Activated T-helper 1 cell treated with Interleukin-2 at 50 U/mL for 16 hours (primary cell): Measurements from ENCODE around the gene MRGPRX1.
"Not testable (repeated sequence)": the region's sequence is repeated elsewhere in the genome, so short reads cannot be mapped to it uniquely, and the experiment has no call there.

Experiments used
- DNase-seq: peaks from one replicate; pipeline ENCODE4 v3.0.0-alpha.2; 2020; ENCODE audit warnings: low read depth

MRGPRX1 gene

DNA sequence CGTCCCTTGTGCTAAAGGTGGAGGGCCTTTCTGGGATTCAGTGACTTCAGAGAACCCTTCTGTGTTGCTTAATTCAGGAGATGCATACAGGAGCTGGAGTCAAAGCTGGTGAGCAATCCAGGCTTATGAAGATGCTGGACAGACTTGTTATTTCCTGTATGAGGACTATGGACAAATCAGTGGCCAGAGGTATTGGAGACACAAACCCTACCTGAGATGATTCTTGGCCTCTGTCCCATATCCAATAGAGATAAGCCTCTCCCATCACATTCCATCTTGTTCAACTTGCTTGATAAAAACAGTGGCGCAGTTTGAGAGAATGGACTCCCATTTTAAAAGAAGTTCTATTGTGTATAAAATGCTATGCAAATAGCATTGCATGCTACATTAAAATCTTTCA, at the start of gene MRGPRX1:
MRGPRX1 (minus strand) TSS at position 101 of the 400 bp plus-strand sequence. CDS start 4,630 bp downstream, outside the sequence.
- no peak for DNase-seq

DNA sequence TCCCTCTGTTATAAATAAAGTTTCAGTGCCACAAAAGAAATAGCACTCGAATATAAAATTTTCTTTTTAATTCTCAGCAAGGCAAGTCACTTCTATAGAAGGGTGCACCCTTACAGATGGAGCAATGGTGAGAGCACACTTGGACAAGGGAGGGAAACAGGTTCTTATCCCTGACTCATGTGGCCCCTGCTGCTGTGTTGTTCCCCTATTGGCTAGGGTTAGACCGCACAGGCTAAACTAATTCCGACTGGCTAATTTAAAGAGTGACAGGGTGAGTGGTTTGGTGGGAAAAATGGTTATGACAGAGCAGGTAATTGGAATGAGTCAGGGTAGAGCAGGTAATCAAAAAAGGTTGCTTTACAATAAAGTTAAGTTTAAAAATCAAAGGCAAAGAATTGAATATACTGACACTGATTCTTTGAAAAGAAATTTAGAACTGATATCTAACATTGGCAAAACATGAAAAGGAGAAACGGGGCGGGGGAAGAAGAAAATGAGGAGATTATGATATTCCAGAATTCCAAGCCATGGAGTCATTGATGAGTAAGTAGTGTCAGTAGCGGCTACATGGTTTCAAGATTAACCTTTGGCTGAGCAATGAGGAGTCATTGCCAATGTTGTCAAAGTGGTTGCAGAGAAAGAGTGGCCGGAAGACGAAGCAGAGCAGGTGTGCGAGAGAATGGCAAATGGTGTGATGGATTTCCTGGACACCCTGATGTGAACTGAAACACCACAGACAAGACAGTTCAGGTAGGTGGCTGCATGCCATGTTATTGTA, 48.4 kb upstream of the MRGPRX1 start:
- DNase-seq: no peak

DNA sequence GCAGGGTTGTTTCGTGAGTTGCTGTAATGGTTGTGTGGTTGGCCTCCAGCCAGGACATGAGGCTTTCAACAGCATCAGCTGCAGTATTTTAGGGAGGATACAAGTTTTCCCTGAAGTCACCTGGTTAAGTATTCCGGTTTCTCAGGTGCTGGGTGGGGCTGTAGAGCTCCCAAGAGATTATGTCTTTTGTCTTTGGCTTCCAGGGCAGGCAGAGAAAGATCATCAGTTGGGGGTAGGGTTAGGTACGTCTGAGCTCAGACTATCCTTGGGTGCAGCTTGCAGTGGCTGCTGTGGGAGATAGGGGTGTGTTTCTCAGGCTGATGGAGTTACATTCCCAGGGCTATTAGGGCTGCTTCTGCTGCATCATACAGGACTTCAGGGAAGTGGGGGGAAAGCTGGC, 47.5 kb upstream of the MRGPRX1 start:
- no peak for DNase-seq

DNA sequence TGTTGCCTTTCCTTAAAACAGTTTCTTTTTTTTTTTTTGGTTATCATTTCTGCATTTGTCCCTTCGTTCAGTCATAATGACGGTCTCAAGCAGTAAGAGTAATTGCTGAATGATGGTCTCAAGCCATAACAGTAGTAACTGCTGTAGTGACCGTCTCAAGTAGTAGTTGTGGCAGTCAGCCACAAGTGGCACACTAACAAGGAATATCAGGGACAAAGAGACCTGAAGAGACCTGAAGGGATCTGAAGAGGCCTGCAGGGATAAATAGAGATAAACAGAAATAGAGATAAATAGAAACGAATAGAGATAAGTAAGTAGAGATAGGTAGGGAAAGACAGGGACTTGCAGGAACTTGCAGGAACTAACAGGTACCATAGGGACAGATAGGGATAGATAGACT, 42.7 kb upstream of the MRGPRX1 start:
- DNase-seq: no peak

DNA sequence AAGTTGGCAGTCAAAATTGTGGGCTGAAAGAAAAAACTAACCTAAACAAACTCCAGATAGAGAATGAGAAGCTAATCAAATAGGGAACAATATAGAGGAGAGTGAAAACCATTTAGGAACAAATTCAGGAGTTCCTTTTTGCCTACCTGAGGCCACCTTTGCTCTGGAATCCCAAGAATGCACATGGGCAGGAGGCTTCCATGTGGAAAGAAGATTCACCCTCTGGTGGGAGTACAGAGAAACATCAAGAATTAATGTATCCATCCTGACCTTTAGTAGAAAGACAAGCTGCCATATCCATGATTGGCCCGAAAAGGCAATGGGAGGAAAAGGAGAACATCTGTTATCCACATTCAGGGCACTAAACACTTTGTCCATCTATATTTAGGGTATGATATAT, 35.0 kb upstream of the MRGPRX1 start:
- no peak for DNase-seq

DNA sequence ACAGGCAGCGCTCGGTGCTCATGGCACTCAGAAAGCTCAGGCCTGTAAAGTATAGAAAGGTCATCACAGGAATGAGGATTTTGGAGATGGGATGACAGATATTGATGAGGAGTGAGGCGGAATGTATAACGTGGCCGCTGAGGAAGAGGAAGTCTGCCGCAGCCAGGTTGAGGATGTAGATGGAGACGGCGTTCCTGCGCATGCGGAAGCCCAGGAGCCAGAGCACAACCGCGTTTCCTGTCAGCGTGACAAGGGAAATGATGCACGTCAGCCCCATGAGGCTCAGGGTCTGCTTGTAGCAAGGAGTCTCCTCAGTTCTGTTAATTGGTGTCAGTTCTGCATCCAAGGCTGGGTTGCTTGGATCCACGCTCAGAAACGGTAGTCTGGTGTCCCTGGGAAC, 33.1 kb upstream of the MRGPRX1 start:
- DNase-seq: no peak

DNA sequence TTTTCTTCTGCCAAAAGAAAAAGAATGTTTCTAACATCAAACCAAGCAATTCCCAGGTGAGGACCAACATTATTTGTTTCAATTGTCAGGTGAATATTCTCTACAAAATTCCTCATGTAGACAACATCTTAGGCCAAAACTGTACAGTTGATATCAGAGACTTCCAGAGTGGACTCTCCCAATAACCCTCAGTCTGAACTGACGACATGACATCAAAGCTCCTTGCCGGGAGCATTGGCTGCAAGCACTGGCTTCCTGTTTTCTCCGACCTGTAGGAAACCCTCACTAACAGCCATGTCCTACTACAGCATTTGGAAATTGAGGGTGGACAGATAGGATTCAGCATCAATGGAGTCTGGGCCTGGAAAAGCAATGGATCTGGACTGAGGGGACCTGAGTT, 30.5 kb upstream of the MRGPRX1 start:
- no peak for DNase-seq

DNA sequence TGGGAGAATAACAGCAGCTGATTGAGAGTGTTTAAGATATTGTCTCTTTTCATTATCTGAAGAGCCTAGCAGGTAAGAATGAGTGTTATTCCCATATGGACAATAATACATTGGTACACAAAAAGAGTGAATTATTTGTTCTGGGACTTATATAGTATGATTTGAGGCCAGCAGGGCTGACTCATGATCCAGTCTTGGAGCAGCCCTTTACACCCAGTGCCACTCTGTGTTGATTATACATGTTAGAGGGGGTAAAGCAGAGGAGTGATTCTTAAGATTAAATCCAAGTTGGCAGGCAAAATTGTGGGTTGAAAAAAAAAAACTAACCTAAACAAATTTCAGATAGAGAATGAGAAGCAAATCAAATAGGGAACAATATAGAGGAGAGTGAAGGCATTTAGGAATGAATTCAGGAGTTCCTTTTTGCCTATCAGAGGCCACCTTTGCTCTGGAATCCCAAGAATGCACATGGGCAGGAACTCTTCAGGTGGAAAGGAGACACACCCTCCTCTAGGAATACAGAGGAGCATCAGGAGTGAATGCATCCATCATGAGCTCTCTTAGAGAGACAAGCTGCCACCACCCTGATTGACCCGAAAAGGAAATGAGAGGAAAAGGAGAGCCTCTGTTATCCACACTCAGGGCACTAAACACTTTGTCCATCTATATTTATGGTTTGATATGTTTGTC, 19.2 kb upstream of the MRGPRX1 start:
- no peak for DNase-seq

DNA sequence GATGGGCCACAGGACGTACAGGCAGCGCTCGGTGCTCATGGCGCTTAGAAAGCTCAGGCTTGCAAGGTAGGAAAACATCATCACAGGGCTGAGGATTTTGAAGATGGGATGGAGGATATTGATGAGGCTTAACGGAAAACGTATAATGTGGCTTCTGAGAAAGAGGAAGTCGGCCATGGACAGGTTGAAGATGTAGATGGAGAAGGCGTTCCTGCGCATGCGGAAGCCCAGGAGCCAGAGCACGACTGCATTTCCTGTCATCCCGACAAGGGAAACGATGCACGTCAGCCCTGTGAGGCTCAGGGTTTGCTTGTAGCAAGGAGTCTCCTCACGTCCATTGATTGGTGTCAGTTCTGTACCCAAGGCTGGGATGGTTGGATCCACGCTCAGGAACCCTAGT, 17.4 kb upstream of the MRGPRX1 start:
- DNase-seq: no peak

DNA sequence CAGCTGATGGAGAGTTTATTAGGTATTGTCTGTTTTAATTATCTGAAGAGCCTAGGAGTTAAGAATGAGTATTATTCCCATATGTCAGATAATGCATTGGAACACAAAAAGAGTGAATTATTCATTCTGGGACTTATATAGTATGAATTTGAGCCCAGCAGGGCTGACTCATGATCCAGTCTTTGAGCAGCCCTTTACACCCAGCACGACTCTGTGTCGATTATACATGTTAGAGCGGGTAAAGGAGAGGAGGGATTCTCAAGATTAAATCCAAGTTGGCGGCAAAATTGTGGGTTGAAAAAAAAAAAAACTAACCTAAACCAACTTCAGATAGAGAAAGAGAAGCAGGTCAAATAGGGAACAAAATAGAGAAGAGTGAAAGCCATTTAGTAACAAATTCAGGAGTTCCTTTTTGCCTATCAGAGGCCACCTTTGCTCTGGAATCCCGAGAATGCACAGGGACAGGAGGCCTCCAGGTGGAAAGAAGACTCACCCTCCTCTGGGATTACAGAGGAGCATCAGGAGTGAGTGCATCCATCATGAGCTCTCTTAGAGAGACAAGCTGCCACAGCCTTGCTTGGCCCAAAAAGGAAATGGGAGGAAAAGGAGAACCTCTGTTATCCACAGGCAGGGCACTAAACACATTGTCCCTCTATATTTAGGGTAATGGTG, 3.1 kb downstream of the MRGPRX1 start:
- DNase-seq: no peak

DNA sequence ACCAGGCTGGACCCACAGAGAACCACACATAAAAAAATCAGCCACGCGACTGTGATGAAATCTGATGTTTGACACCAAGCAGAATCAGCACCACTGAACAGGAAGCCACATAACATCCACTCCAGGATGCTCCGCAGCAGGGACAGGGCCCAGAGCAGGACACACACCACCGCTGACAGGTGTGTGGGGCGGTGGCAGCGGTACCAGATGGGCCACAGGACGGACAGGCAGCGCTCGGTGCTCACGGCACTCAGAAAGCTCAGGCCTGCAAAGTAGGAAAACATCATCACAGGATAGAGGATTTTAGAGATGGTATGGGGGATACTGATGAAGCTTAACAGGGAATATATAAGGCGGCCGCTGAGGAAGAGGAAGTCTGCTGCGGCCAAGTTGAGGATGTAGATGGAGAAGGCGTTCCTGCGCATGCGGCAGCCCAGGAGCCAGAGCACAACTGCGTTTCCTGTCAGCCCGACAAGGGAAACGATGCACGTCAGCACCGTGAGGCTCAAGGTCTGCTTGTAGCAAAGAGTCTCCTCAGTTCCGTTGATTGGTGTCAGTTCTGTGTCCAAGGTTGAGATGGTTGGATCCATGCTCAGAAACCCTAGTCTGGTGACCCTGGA, 4.9 kb downstream of the MRGPRX1 start:
- DNase-seq: no peak

DNA sequence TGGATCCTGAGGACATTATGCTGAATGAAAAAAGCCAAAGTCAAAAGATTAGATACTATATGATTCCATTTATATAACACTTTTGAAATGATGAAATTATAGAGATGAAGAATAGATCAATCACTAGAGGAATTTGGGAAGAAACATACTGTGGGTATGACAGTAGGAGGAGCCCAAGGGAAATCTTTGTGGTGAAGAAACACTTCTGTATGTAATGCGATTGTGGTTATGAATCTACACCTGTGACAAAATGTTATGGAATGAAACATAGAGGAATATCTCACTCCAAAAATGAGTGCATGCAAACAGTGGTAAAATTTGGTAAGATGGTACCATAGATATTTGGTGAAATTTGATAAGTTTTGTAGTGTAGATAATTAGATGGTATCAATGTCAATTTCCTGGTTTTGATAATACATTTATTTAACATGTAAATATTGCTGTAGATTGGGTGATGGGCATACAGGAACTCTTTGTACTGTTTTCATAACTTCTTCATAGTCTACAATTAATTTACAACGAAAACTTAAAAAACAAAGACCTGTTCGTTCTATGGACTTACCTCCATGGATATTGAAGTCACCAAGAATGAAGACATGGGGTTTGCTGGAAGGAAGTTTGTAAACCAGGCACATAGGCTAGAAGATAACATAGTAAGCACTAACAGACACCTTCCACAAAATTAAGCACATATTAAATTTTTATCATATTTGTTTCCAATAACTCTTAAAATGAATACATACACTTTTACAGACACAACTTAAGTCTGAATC, 11.5 kb downstream of the MRGPRX1 start:
- no peak for DNase-seq

DNA sequence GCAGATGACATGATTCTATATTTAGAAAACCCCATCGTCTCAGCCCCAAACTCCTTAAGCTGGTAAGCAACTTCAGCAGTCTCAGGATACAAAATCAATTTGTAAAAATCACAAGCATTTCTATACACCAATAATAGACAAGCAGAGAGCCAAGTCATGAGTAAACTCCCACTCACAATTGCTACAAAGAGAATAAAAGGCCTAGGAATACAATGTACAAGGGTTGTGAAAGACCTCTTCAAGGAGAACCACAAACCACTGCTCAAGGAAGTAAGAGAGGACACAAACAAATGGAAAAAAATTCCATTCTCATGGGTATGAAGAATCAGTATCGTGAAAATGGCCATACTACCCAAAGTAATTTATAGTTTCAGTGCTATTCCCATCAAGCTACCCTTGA, 13.8 kb downstream of the MRGPRX1 start:
- not testable (repeated sequence) for DNase-seq

DNA sequence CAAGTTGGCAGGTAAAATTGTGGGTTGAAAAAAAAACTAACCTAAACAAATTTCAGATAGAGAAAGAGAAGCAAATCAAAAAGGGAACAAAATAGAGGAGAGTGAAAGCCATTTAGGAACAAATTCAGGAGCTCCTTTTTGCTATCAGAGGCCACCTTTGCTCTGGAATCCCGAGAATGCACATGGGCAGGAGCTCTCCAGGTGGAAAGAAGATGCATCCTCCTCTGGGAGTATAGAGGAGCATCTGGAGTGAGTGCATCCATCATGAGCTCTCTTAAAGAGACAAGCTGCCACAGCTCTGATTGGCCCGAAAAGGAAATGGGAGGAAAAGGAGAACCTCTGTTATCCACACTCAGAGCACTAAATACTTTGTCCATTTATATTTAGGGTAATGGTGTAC, 26.3 kb downstream of the MRGPRX1 start:
- no peak for DNase-seq

DNA sequence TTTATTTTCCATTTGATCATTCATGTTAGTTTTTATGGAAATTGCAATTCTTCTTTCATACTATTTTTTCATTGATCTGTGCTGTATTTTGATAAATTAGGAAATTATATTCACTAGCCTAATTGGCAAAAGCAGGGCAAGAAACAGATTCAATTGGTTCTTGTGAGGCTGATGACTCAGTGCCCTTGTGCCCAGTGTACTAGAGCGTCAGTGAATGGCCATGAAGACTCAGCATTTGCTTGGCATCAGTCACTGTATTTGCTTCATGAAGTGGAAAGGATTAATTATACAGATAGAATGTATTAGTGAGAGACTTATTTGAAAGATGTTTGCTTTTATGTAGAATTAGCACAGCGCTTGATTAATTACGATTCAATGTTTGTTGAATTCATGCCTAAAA, 31.8 kb downstream of the MRGPRX1 start:
- DNase-seq: no peak

DNA sequence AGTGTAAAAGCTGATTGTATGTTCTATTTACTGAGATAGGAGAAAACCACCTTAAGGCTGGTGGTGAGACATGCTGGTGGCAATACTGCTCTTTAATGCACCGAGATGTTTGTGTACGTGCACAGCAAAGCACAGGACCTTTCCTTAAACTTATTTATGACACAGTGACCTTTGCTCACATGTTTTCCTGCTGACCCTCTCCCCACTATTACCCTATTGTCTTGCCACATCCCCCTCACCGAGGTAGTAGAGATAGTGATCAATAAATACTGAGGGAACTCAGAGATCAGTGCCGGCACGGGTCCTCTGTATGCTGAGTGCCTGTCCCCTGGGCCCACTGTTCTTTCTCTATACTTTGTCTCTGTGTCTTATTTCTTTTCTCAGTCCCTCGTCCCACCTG, 38.6 kb downstream of the MRGPRX1 start:
- DNase-seq: not testable (repeated sequence)

DNA sequence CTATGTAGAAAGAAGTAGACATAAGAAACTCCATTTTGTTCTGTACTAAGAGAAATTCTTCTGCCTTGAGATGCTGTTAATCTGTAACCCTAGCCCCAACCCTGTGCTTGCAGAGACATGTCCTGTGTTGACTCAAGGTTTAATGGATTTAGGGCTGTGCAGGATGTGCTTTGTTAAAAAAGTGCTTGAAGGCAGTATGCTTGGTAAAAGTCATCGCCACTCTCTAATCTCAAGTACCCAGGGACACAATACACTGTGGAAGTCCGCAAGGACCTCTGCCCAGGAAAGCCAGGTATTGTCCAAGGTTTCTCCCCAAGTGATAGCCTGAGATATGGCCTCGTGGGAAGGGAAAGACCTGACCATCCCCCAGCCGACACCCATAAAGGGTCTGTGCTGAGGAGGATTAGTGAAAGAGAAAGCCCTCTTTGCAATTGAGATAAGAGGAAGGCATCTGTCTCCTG, 39.0 kb downstream of the MRGPRX1 start:
- DNase-seq: not testable (repeated sequence)

DNA sequence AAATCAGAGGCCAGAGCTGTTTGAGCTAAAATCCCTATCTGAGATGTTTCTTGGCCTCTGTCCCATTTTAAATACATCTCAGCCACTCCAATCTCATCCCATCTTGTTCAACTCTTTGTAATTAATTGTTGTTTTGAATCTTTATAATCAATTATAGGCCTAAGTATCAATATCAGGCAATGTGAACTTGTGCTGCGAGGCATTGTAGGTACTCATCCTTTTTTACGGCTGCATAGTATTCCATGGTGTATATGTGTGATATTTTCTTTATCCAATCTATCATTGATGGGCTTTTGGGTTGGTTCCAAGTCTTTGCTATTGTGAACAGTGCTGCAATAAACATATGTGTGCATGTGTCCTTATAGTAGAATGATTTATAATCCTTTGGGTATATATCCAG, 47.5 kb downstream of the MRGPRX1 start:
- not testable (repeated sequence) for DNase-seq

DNA sequence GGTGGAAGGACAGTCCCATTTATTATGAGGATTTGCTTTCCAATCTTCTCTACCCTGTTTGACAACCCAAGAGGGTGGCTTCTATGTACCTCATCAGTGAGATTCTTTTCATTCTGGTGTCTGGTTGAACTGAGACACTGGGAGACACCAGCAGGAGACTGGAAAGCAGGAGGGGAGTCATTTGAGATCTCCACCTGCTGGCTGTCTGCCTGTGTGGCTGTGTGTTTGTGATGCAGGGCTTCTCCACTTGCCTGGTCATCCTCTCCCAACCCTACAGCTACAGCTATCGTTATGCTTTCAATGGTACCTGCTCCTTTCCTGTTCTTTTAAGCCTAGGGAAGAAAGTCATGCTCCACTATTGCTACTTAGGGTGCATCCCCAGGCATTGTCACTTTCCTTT, 48.6 kb downstream of the MRGPRX1 start:
- no peak for DNase-seq
